ENCODE results near the gene ACLY.
"Not testable (repeated sequence)": the region's sequence is repeated elsewhere in the genome, so short reads cannot be mapped to it uniquely, and the experiment has no call there.

The ACLY gene

DNA sequence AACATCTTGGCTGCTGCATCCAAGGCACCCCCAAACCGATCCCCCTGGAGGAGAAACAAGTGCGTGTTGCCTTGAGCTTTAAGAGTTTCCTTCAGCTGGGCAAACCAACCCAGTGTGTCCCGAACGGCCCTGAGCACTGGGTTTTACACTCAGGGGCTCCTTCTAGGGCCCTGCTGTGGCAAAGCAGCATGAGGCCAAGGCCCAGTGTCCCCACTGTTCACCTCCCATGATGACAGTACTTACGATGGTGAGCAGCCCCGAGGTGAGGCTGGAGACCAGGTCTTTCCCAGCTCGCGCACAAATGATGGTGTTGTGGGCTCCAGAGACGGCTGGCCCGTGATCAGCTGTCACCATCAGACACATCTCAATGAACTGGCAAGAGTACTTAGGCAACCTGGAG lies 47.0 kb downstream of the ACLY start:
- DNase-seq (ENCODE audit: low read depth): no peak

DNA sequence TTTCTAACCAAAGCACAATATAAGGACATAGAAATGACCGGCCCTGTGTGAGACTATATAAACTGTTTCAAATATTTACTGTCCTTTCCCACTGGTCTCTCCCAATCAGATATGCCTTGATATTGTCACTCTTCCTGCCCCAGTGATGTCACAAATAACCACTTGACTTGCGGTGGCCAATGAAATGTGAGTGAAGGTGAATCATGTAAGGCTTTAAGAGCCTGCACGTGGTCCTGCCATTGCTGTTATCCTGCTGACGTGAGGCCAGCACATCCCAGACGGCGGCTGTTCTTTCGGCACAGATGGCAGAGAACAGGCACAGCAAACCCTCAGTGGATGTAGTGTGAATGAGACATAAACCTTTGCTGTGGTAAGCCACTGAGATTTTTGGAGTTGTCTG lies 48.1 kb downstream of the ACLY start:
- no peak for DNase-seq (ENCODE audit: low read depth)

- no peak for DNase-seq (ENCODE audit: low read depth)
These were observed 48.7 kb downstream of the ACLY start for GRCh38 chr17:41870097-41870496.

- DNase-seq (ENCODE audit: low read depth): no peak
These were observed 49.3 kb downstream of the ACLY start for GRCh38 chr17:41869426-41869825.

GRCh38 chr17:41868568-41868967 lies 50.2 kb downstream of the ACLY start:
- DNase-seq (ENCODE audit: low read depth): no peak

- DNase-seq (ENCODE audit: low read depth): peak; percentile 33
These were observed 53.2 kb downstream of the ACLY start for GRCh38 chr17:41865596-41865893.

DNA sequence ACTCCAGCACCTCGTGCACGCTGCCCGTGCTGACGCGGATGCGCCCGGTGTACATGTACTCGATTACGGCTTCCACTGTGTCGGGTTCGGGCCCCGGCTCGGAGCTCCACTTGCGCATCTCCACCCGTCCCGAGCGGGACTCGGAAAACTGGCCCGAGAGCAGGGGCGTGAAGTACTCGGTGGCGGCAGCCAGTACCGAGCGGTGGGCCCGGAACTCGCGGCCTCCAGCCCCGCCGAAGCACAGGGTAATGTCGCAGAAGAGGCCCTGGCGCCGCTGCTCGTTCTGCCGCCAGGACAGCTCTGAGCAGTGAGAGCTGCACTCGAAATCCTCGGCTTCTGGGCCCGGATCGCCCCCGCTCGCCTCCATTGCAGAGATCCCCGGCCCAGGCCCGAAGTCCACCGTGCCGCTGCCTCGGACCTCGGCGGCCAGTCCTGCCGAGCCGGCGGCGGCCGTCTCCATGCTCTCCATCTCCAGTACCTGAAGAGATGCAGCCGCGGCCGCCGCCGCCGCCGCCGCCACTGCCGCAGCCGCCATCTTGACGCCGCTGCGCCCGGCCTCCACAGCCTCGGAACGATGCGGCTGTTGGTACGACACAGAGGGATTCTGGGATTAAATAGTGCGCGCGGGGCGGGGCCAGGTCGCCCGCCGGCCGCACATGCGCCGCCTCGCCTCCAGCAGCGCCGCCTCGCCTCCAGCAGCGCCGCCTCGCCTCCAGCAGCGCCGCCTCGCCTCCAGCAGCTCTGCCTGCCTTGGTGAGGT lies 53.7 kb downstream of the ACLY start, which contains the start of gene KLHL11:
Gene KLHL11, minus strand, starts transcription at position 588 of the 760 bp plus-strand sequence. Its CDS starts 53 bp downstream, at position 535.
- peak; percentile 48 for DNase-seq (ENCODE audit: low read depth)

GRCh38 chr17:41864498-41864835 lies 54.3 kb downstream of the ACLY start:
- DNase-seq (ENCODE audit: low read depth): no peak

DNA sequence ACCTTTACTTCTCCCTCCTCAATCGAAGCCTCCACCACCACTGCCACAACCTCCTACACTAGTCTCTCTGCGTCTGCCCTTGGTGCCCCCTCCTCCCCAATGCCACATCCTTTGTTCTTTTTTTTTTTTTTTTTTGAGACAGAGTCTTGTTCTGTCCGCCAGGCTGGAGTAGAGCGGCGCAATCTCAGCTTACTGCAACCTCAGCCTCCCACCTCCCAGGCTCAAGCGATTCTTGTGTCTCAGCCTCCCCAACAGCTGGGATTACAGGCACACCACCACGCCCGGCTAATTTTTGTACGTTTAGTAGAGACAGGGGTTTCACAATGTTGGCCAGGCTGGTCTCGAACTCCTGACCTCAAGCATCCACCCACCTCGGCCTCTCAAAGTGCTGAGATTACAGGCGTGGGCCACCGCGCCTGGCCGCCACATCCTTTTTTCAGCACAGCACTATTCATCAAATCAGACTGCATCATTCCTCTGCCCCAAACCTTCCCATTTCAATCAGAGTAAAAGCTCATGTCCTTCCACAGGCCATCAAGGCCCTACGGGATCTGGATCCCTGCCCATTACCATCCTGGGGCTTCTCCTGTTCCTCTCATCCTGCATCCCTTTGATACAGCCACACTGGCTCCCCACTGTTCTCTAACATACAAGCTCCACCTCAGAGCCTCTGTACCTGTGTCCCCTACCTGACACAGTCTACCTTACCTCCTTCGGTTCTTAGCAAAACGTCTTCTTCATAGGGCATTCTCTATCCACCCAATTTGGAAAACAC lies 55.5 kb downstream of the ACLY start:
- DNase-seq (ENCODE audit: low read depth): no peak

DNA sequence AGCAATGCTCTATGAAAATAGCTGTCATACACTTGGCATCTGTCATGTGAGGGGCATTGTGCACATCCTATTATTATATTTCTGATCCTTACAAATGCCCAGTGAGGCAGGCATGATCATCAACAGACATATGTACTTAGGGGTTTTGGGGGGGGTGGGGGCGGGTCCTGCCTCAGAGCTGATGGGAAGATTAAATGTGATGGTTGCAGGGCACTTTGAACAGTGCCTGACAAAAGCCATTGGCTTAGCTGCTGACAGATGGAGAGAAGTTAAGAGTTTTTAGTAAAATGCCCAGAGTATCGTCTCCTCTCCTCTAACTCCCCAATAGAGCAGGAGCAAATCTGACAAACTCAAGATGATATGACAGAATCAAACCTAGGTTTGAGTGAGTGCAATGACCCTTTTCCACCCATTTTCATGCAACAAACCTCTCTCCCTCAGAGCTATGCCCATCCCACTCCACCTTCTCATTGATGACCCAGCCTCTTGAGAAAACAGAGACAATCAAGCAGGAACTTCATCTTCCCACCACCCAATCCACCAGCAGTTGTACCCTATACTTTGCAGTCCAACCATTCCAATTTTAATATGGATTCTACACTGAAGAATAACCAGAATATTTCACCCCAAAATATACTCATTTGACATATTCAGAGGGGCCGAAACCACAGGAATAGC lies 58.4 kb downstream of the ACLY start:
- DNase-seq (ENCODE audit: low read depth): no peak

DNA sequence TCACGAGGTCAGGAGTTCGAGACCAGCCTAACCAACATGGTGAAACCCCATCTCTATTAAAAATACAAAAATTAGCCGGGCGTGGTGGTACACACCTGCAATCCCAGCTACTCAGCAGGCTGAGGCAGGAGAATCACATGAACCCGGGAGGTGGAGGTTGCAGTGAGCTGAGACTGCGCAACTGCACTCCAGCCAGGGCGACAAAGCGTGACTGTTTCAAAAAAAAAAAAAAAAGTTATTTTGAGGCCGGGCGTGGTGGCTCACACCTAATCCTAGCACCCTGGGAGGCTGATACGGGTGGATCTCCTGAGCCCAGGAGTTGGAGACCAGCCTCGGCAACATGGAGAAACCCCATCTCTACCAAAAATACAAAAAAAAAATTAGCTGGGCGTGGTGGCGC lies 67.4 kb downstream of the ACLY start:
- not testable (repeated sequence) for DNase-seq (ENCODE audit: low read depth)

GRCh38 chr17:41849251-41849990 lies 69.3 kb downstream of the ACLY start:
- no peak for DNase-seq (ENCODE audit: low read depth)

DNA sequence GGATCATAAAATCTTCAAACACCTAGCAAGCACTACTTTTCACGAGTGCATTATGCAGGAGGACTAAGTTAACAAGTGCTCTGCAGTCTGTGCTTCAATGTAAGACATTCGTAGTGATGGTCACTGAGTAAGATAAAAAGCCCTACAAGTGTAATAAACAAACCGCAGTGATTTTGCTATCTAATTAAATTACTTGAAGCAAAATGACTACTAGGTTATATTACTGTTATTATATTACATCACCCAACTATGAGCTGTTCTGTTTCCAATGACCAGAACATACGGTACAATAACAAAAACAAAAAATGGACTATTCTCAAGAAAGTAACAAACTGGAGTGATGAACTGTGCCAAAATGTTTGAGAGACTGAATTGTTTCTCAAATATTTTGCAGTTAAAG lies 70.0 kb downstream of the ACLY start:
- DNase-seq (ENCODE audit: low read depth): no peak

GRCh38 chr17:41844971-41845370 lies 73.8 kb downstream of the ACLY start:
- DNase-seq (ENCODE audit: low read depth): no peak

DNA sequence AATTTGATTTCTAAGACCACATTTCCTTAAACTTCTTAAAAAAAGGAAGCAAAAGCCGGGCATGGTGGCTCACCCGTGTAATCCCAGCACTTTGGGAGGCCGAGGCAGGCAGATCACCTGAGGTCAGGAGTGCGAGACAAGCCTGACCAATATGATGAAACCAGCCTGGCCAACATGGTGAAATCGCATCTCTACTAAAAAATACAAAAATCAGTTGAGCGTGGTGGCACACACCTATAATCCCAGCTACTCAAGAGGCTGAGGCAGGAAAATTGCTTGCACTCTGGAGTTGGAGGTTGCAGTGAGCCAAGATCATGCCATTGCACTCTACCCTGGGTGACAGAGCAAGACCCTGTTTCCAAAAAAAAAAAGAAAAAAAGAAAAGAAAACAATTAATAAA lies 78.0 kb downstream of the ACLY start:
- not testable (repeated sequence) for DNase-seq (ENCODE audit: low read depth)

- not testable (repeated sequence) for DNase-seq (ENCODE audit: low read depth)
These were observed 79.3 kb downstream of the ACLY start for GRCh38 chr17:41839448-41839847.

DNA sequence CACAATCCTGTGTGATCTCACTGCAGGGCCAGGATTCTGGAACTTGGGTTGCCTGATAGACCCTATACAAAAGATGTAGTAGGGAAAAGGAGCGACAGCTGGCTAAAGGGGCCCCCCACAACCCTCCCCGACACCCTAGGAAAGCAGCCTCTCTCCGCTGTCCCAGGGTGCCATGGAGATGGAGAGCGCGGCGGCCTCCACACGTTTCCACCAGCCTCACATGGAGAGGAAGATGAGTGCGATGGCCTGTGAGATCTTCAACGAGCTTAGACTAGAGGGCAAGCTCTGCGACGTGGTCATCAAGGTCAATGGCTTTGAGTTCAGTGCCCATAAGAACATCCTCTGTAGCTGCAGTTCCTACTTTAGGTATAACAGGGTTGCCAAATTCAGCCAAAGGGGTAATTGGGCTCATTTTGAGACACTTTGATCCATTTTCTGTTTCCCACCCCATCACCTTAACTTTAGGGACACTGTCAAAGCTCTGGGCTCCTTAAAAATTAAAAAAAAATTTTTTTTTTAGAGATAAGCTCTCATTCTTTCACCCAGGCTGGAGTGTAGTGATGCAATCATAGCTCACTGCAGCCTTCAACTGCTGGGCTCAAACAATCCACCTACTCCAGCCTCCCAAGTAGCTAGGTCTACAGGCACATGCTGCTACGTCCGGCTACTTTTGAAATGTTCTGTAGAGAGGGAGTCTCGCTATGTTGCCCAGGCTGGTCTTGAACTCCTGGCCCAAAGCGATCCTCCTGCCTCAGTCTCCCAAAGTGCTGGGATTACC lies 80.8 kb downstream of the ACLY start, which contains the start of gene KLHL10:
Gene KLHL10, plus strand, starts transcription at position 65 of the 778 bp plus-strand sequence. Its CDS starts 108 bp downstream, at position 173.
- DNase-seq (ENCODE audit: low read depth): no peak

DNA sequence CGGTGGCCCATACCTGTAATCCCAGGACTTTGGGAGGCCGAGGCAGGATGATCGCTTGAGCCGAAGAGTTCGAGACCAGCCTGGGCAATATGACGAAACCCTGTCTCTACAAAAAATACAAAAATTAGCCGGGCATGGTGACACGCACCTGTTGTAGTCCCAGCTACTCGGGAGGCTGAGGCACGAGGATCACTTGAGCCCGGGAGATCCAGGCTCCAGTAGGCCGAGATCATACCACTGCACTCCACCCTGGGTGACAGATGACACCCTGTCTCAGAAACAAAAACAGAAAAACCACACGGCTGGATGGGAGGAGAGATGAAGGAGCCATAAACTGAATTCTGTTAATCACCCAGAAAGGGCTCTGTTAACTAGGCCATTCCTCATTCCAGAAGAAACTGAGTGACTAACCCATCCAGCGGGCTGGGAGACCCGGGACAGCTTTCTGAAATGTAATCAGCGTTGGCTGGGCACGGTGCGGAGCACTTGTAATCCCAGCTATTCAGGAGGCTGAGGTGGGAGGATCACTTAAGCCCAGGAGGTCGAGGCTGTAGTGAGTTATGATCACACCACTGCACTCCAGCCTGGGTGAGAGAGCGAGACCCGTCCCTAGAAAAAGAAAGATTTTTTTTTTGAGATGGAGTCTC lies 82.1 kb downstream of the ACLY start:
- DNase-seq (ENCODE audit: low read depth): no peak

- no peak for DNase-seq (ENCODE audit: low read depth)
These were observed 82.8 kb downstream of the ACLY start, which contains the start of gene NT5C3B for GRCh38 chr17:41835800-41836549. TSS of gene NT5C3B (minus strand) at chr17:41836232. CDS start at chr17:41836193, 39 bp downstream.

DNA sequence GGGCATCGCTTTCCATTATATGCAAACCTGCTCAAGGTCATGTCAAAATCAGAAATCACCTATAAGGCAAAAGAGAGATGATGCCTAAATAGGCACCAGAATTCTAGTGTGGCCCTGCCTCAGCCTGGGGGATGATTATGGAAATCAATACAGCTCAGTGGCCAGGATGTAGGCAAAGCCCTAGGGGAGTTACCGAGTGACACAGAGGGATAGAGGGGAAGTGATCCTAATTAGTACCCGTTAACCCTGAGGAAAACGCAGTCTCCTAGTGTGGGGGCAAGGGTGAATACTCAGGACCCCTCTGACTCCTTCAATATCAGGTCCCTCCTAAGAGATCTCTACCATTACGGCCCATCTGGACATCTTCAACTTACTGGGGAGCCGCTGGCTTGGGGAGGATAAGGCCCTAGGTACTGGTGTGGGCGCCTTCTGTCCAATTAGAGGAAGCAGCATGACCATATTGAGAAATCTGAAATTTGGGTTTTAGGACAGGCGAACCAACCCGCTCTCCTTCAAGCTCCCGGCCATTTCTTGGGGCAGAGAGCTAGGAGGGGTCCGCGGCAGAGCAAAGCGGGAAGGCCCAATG lies 83.4 kb downstream of the ACLY start:
- no peak for DNase-seq (ENCODE audit: low read depth)
